Left ventricle myocardium superior (tissue), 1 donor: Measurements from ENCODE around the gene LDOC1. TPM values are rescaled to one million over a fixed set of nuclear protein-coding genes. Genes with fewer than 3 reads are reported as not detected.

Experiments used
- total RNA-seq: library from RNA; stranded (reverse); fragmentation: NEBNext Ultra II Directional; extraction: Animal tissue kit (Norgen Biotek cat#: 25700); gene quantifications from one replicate; pipeline ENCODE4 v1.2.1, GENCODE V29; 2021
- donor health status: DM: no; HTN: yes; CAD: no; lungs with severe emphysema.

LDOC1 gene
- total RNA-seq, 1 donor from 2014 or later, result 3.7 TPM

Other genes with a start within 250 kb of the LDOC1 start
- not detected for gene SPANXB1, start 174.5 kb downstream of the LDOC1 start, total RNA-seq
- not detected for gene SPANXC, start 65.4 kb upstream of the LDOC1 start, total RNA-seq